ENCODE results near the gene STBD1.

DNA sequence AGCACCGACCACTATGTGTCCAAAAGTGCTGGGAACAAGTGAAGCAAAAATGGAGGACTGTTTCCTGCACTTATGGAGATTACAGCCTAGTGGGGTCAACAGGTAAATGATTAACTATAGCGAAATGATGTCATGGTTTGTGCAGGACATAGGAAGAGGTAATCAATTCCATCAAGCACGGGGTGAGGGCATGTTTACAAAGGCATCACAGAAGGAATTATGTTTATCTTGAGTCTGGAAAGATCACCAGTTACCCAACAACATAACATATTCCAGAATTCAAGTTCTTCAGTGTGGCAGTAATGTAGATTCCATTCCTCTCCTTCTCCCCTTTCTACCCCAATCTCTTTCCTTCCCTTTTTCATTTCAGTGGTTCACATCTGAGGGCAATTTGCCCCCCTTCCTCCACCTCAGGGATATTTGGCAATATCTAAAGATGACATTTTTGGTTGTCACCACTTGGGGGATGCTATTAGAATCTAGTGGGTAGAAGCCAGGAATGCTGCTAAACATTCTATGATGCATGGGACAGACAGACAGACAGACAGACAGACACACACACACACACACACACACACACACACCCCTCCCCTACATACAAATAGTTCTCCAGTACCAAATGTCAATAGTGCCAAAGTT, 30.9 kb upstream of the STBD1 start:
- no peak for TF ChIP-seq POLR2A (IDR thresholded peaks at IDR 0.05; ENCODE audit: low read depth, low read length)
- no peak for TF ChIP-seq TAF1 (IDR thresholded peaks at IDR 0.05; ENCODE audit: borderline replicate concordance, low read depth, low read length)
- no peak for TF ChIP-seq POLR2AphosphoS5 (IDR thresholded peaks at IDR 0.05; ENCODE audit: low read depth, low read length)

Data from GM12892 (cell line).